Gastrocnemius medialis (tissue), 4 donors: ENCODE results near the gene OR10D3.

Source experiments
- POLR2A ChIP-seq, 2 donors: fragments of 450-650 bp; IDR thresholded peaks; one replicate each; pipeline ENCODE4 v1.6.1; 2017; ENCODE audit warnings: antibody characterized with exemption in 2 of 2, mild to moderate bottlenecking in 2 of 2, moderate library complexity in 2 of 2
- TF ChIP-seq, protein P1 (sequence below), 5 experiments: fragments of 450-650 bp in 3 of 5; fragments of 200-600 bp in 2 of 5; sonication (generic) in 2 of 5; IDR thresholded peaks in 4 of 5; conservative IDR thresholded peaks in 1 of 5; 1 replicate in 4 of 5; 2 replicates in 1 of 5; pipeline ENCODE4 v1.5.1; 2016 to 2019; ENCODE audit warnings: antibody characterized with exemption in 5 of 5, mild to moderate bottlenecking in 3 of 5, moderate library complexity in 3 of 5

DNA sequence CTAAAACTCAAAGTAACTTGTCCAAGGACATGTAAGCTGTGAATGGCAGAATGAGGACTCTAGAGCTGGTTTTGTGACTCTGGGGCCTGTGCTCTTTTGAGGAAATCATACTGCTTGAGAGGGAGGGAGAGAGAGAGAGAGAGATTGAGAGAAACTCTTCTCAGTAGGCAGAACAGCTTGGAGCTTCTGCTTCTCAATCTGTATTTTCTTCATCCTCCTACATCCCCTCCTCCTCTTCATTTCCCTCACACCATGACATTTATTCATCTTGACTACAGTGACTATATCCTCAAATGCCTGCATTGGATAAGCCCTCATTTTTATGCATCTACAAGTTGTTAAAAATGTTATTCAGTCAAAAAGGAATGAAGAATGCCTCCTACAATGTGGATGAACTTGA is 23.7 kb upstream of the OR10D3 start:
- TF ChIP-seq, protein P1, sequence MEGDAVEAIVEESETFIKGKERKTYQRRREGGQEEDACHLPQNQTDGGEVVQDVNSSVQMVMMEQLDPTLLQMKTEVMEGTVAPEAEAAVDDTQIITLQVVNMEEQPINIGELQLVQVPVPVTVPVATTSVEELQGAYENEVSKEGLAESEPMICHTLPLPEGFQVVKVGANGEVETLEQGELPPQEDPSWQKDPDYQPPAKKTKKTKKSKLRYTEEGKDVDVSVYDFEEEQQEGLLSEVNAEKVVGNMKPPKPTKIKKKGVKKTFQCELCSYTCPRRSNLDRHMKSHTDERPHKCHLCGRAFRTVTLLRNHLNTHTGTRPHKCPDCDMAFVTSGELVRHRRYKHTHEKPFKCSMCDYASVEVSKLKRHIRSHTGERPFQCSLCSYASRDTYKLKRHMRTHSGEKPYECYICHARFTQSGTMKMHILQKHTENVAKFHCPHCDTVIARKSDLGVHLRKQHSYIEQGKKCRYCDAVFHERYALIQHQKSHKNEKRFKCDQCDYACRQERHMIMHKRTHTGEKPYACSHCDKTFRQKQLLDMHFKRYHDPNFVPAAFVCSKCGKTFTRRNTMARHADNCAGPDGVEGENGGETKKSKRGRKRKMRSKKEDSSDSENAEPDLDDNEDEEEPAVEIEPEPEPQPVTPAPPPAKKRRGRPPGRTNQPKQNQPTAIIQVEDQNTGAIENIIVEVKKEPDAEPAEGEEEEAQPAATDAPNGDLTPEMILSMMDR (IDR thresholded peaks at IDR 0.05 in 4 of 5, conservative IDR thresholded peaks at IDR 0.05 in 1 of 5) = no peak
- TF ChIP-seq POLR2A (IDR thresholded peaks at IDR 0.05) = no peak
